GM21526 (cell line): ENCODE results near the gene ITGA1.

Experiments
- ATAC-seq: cut with Tn5 transposase; IDR thresholded peaks from one replicate; pipeline ENCODE4 v1.9.1; 2021; ENCODE audit warnings: moderate library complexity; ENCODE audit not compliant: unreplicated experiment, low FRiP score

Gene ITGA1

DNA sequence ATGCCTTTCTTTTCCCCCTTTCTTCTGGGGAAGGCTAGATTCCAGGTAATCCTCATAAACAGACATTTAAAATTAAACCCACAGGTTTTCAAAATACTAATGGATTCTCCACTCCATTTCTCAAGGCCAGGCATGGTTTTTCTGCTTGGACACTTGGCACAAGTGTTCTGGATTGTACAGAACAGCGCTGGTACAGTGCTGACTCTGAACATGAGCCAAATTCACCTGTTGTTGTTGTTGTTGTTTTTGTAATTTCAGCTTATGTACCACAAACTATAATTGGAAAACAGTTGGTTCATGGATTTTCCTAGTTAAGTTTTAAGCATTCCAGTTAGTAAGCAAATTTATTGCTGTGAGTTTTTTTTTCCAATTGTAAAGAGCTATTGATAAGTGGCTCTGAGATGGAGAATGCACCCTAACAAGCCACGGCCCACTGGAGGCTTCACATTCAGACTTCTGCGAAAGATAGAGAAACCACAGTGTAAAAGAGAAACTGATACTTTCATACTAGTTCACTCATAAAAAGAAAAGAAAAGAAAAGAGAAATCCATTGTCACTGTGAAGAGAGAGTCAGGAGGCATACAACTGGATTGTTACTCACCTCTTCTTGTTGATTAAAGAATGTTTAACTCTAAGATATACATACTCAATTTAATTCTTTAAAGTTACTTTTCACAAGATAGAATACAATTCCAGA, 16.2 kb upstream of the ITGA1 start:
- ATAC-seq = peak; percentile 97

DNA sequence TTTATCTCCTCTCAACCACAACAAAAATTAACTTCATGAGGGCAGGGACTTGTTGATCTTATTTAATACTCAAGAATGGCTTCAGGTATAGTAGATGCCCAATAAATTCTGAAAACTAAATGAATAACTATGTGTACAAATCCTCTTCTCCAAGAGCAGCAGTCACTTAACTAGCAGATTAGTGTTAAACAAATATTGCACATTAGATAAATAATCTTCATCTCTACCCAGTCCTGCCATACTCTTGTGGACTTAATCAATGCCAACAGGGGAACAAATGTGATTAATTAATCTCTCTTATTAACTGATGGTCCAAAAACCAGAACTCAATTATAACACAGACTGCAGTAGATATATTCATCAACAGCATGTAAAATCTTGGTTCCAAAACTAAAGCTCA, 15.0 kb upstream of the ITGA1 start:
- ATAC-seq = no peak

DNA sequence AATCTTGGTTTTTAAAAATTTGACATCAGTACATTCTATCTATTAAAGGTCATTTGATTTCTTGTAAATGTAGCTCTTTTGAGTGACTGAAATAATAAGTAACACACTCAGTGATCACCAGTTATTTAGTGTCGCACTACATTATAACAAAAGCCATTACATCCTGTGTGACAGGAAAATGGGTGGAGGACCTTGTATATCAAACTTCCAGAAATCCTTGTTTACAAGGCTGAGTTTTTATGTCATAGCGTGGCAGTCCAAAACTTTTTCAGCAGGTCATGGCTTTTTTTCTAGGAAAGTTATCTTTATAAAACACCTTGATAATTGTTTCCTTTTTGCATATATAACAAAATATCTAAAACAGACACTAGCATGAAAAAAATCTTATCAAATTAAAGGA, 14.4 kb upstream of the ITGA1 start:
- no peak for ATAC-seq

DNA sequence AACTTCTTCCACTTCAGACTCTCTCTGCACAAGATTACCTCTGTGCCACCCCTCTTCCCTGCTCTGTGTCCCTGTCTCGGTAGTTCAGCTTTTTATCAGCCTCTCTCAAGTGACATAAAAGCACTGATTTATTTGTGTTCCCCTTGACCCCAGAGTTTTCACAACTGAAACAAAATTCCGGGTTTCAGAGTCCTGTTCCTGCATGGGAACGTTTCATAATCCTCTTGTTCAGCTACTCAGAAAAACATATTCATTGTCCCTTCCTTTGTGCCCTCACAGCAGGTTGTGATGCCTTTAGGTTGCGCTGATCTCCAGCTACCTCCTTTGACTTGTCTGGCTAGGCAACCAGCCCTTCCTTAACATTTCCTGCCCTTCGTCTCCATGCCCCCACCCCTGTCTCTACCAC, 13.7 kb upstream of the ITGA1 start:
- ATAC-seq = no peak

DNA sequence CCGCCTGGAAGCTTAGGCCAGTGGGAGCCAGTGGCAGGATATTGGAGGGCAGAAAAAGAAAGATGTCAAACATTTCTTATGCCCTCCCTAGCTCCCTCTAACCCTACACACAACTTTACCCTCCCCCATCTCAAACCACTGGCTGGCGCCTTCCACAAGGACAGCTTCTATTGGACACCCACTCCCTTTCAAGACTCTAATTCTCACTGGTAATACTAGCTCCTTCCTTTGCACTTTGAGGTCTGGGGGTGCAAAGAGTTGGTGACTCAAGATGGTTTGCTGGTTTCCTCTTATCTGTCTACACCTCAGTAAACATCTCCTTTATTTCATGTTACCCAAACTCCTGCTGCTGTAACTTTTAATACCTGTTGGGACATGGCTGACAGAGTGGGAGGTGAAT, 11.6 kb upstream of the ITGA1 start:
- no peak for ATAC-seq

DNA sequence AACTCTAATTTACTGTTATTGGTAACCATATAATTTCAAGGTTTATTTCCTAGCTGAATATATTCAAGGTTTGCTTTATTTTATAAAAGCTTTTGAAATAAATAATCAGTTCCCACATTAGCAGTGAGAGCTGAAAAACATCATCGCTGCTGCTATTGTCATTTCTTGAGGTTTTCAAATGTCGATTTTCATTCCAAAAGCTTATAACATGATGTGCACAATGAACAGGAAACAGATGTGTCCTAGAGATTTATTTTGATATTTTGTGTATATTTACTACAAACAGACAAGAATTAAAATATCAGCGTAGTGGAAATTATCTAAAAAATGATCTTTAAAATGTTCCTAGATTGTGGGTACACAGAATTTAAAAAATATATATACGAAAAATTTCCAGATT, 10.5 kb upstream of the ITGA1 start:
- ATAC-seq = no peak

DNA sequence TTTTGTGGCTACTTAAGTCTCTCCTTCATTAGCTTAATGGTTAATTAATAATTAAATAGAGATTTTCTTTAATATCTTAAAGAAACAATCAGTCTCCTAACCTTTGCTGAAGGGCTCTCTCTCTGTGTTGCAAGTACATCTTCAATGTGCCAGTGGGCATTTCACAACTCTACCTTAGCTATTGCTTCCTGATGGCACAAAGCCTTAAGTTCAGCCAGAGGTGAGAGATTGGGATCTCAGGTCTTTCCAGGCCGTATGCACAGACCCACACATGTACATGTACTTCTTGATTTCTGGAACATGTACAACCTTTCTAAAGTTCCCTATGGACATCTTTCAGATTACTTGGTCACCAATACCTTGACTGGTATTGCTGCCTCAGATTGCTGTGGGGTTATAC, 8.9 kb upstream of the ITGA1 start:
- no peak for ATAC-seq

DNA sequence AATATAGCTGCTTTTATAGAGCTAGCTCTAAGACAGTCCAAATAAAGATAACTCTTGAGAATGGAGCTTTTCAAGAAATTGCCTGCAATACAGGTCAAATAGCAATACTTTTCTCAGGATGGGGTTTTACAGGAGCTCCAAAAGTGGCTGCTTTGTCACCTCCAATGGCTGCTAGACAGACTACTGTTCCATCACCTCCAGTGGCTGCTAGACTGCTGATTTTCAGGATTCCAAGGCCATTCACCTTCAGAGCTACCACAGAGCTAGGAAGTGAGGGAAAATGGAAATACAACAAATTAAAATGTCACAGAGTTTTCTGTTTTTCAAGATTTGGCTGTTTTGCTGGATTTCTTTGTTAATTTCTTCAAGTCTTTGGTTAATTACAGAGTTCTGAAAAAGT, 8.5 kb upstream of the ITGA1 start:
- no peak for ATAC-seq

DNA sequence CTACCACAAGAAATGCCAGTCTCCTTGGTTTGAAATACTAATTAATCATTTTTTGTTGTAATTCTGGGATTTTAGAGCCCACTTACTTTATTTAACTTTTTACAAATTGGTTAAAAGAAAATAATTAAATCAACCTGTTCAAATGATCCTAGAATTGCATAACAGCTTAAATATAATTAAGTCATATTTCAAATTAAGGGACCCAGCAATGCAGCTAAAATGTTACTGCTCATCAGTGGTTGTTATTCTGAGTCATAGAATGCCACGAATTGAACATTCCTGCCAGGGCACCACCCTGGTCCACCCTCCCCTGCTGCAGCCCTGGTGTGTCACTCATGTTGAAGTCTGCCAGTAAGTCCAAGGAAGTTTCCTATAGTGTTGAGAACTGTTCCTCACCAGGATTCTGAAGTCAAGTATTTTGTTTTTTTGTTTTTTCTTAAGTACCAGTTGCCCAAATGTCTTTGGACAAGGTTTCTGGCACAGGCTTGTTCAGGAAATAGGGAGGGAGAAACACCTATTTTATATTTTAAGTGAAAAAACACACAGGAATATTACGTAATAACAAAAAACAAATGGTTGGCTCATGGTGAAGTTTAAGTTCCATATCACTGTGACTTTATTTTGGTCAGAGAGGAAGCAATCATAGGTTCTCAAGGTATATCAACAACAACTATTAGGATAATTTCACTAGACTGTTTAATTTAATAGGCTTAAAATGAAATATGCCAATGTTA, 4.3 kb upstream of the ITGA1 start:
- ATAC-seq = no peak

DNA sequence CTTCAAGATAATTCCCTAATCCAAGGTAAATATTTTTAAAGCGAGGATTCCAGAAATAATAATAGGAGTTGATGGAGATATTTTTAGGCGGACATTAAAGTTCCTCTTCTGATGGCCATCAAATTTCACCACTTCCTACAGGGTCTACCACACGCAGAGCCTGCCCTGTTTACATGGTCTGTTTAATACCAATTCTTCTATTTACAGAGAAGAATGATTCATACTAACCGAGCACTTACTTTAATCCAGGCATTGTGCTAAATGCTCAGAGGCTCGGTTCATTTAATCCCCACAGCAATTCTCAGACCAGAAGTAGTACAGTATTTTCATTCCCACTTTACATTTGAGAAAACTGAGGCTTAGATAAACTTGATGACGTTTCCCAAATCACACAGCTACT, 3.0 kb upstream of the ITGA1 start:
- no peak for ATAC-seq

DNA sequence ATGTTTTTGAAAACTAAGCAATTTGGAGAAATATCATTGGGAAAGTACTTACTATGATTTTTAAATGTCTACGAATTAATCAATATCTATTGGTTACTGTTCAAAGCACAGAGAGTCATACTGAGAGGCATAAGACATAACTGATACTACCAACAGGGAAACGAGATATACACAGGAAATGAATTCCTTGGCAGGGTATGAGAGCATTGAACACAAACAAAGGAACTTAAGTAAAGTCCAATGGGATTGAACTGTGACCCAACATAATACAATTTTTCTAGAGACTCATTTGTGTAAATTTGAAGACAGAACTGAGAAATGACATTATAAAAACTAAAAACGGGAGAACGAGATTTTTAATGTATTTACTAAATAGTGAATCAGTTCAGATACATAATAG, 1.3 kb upstream of the ITGA1 start:
- ATAC-seq = no peak

DNA sequence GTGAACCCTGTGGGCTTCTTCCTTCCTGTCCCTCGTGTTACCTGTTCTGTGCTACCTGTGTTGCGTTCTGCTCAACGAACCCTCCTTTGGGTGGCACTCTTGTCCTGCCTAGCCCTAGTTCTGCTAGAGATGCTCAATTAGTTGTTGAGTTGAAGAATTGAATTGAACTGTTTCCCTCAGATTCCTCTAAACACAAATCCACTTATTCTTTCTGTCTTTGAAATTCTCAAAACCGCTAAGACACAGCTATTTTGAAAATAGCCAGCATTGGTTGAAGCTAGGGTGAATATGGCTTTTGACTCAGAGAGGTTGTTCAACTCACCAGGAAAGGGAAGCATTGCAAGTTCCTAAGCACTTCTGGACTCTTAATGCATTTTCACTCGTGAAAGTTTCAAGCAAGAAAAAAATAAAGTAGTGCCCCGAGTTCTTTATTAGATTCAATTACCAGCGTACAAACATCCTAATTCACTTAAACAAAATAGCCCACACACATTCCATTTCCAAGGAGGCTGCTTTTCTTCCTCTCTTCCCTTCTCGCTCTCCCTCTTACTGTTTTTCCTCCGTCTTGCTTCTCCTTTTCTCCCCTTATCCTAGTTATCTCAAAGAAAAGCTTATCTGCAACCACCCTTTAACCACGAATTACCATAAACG, 642 bp upstream of the ITGA1 start:
- no peak for ATAC-seq

DNA sequence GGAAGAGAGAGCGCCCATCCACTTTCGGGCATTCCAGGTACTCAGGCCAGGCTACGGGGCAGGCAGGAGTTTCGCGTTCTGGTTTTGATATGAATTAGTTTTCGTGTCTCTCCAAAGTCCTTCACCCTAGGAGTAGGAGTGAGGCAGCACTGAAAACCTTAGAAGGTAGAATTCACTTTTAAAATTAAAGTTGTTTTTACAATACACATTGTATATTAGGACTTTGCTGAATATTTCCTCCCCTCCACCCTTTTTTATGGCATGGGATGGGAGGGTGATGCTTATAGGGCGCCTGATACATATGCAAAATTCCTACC, 747 bp downstream of the ITGA1 start:
- no peak for ATAC-seq

DNA sequence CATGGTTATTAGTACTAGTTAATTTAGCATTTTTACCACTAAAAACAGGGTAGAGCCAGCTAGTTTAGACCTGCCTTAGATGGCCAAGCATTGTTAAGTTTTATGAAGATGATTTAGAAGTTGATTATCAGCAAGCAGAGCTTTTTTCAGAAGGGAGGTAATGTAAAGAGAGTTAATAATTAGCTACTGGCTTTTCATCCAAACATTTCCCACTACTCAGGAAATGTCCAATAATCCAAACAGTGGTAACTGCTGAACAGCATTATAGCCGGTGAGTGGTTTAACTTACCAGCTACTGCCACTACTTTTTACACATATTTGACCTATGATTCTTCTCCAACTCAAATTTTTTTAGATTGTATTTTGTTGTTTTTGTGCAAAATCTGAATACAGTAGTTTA, 1.7 kb downstream of the ITGA1 start:
- no peak for ATAC-seq

DNA sequence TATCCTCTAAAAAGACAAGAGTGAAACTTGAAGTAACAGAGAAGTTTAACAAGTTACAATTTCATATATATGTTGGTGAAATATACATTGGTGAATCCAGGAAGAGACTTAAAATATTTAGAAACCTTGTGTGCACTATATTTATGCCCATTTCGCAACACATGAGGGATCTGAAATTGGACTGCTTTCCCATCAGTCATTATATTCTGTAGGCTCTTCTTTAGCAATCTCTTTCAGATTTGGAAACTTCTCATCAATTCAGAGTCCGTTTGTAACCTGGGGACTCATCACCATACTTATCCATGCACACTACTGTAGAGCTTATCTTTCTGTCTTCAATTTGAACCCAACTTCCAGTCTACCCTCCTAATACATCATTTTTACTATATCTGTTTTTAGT, 2.1 kb downstream of the ITGA1 start:
- no peak for ATAC-seq

DNA sequence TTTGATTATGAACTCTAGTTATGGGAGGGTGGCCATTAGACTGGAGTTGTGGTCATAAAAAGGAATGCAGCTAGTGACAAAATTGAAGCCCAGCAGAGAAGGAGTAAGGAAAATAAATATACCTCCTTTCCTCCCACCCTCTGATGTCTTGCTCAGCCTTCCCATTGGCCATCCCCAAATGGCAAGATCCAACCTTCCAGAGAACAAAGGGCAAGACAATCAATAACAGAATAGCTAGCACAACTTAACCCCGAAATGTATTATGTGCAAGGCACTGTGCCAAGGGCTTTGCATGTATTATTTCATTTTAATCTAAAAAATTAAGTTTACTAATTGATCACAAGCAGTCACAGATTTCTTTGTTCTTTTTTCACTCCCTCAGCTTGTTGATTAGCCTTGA, 3.6 kb downstream of the ITGA1 start:
- ATAC-seq = no peak

DNA sequence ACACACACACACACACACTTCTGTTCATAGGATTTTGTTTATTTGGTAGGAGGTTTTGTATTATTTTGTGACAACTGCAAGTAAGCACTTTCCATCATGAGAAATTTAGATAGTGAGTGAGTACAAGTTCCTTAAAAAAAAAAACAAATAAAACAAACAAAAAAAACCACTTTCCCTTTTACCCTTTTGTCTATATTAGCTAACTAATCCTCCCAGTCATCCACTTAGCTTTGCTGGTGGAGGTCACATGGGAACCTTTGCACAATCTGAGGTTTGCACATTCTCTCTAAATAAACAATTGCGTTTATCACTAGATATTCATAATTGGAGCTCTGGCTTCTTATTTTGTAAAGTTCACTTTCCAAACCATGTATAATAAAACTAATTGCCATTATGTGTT, 6.8 kb downstream of the ITGA1 start:
- ATAC-seq = no peak

DNA sequence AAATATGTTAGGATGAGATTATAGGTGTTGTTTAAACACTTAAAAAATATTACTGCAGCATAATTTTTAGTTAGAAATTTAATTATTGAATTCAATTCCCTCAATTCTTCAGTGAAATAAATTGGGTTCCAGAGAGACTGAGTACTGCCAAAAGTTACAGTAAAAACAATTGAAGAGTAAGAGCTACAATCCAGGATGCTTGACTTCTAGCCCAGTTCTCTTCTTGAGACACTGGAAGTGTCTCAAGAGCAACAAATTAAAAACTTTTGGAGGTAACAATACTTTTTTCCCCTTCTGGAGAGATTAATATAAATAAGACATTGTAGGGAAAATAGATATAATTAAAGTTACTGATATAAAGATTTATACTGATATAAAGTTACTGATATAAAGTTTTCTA, 8.3 kb downstream of the ITGA1 start:
- no peak for ATAC-seq

DNA sequence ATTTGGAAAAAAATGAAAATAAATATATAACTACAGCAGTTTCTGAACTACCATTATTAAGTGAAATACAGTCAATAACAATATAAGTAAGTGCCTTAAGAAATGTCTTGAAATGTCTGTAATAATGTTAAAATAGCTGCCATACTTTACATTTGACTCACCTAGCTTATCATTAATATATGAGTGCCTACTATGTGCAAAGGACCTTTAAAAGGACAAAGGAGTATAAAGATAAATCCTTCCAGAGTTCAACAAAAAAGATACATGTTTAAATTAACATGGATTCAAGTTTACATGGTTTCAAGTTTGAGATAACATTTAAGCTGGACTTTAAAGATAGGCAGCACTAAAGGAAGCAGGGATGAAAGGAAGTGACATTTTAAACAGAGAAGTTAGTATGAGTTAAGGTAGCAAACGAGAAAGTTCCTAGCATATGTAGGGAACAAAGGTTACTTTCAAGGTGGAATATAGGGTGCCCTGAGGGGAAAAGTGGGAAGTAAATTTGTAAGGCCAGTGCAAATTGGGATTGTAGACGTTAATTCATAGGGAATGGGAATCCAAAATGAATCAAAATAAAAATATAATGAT, 8.9 kb downstream of the ITGA1 start:
- no peak for ATAC-seq

DNA sequence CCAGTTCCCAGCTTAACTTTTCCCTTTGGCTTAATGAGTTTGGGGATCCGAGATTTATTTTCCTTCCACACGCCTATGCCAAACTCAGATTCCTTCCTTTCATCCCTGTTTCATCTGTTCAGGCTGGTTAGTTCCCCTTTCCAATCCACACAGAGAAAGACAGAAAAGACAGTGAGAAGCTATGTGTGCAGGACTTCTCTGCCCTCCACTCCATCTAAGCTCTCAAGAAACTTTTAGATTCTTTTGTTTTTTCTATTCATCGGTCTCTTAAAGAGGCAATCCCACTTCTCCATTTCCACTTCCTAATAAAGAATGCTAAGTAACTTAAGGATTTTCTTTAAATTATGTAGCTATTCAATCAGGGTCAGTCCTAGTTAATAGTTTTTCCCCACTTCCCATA, 11.2 kb downstream of the ITGA1 start:
- no peak for ATAC-seq

DNA sequence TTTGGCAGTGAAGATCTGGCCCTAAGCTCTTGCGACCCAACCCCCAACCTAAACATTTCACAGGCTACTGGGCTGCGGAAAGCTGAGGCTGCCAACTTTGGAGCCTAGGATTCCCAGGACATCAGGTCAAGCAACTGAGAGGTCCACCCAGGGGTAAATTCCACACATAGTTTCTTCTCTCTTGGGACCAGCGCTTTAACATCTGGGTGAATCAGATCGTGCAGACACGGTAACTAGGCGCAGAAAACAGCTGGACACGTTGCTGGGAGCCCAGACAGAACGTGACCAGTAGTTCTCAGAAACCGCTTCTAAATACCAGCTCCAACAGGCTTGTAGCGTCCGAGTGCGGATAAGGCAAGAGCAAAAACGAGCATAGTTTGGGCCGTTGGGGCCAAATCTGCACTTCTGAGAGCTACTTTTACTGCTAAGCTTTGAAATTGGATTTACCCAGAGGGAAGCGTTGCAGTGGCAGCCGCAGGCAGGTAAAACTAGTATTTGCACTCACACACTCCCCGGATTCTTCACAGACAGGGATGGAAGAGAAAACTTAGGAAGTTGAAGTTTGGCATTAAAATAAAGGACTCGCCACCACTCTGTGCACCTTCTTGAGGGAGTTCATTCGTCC, 11.8 kb downstream of the ITGA1 start:
- ATAC-seq = peak; percentile 28
